IMR-90 (cell line): Measurements from ENCODE around the gene BCAS3. TPM values are rescaled to one million over a fixed set of nuclear protein-coding genes. Genes with fewer than 3 reads are reported as not detected.

Experiments
- ATAC-seq: fragments of 200-7000 bp; cut with Tn5 transposase; 2 replicates; pipeline ENCODE4 v1.9.1; 2020; ENCODE audit warnings: low read depth, mild to moderate bottlenecking, moderate library complexity
- BruUV-seq: library from RNA; stranded (reverse); fragments of 400-500 nt; replicated peaks from 2 replicates; lab custom pipeline; 2021; lab: Mats Ljungman, UMichigan
- CTCF ChIA-PET: fragments of 300-600 bp; formaldehyde crosslinking; extraction: SDS; loops from one replicate; lab custom pipeline; 2021; ENCODE audit warnings: antibody characterized with exemption; lab: Yijun Ruan, JAX
- POLR2A ChIA-PET: fragments of 300-600 bp; sonication (Branson Sonifier 250); formaldehyde crosslinking; loops from one replicate; lab custom pipeline; 2022; ENCODE audit warnings: antibody characterized with exemption; ENCODE audit not compliant: unreplicated experiment; lab: Charles Lee
- DNase-seq: peaks from one replicate; pipeline ENCODE4 v3.0.0; 2013
- H2AFZ ChIP-seq: replicated peaks from 2 replicates; pipeline ENCODE3; 2013; ENCODE audit warnings: low read length, mild to moderate bottlenecking; ENCODE audit not compliant: poor library complexity
- H2AK5ac ChIP-seq: 2 replicates; pipeline ENCODE4 v1.6.1; 2013; ENCODE audit warnings: low read depth, low read length, inconsistent platforms
- H2AK9ac ChIP-seq: replicated peaks from 2 replicates; pipeline ENCODE3; 2013; ENCODE audit warnings: mild to moderate bottlenecking, low read depth, low read length, moderate library complexity; ENCODE audit not compliant: poor library complexity
- H2BK120ac ChIP-seq: 2 replicates; pipeline ENCODE4 v1.6.1; 2013; ENCODE audit warnings: low read depth, low read length, inconsistent platforms
- H2BK15ac ChIP-seq: 3 replicates; pipeline ENCODE4 v1.6.1; 2013; ENCODE audit warnings: low read depth, low read length, inconsistent platforms
- H2BK20ac ChIP-seq: 2 replicates; pipeline ENCODE4 v1.6.1; 2013; ENCODE audit warnings: low read depth, mild to moderate bottlenecking, inconsistent platforms, low read length, moderate library complexity
- H2BK5ac ChIP-seq: 2 replicates; pipeline ENCODE4 v1.6.1; 2013; ENCODE audit warnings: mild to moderate bottlenecking, low read depth, low read length, inconsistent platforms; ENCODE audit not compliant: poor library complexity, severe bottlenecking
- H3K14ac ChIP-seq: replicated peaks from 2 replicates; pipeline ENCODE4 v1.6.1; 2013; ENCODE audit warnings: low read depth, low read length, inconsistent platforms
- H3K18ac ChIP-seq: 2 replicates; pipeline ENCODE4 v1.6.1; 2013; ENCODE audit warnings: low read depth, low read length, control low read depth
- H3K23ac ChIP-seq: 2 replicates; pipeline ENCODE4 v1.6.1; 2013; ENCODE audit warnings: low read depth, low read length, inconsistent platforms
- H3K27ac ChIP-seq: 2 replicates; pipeline ENCODE4 v1.5.1; 2013; ENCODE audit warnings: mild to moderate bottlenecking, control low read depth, low read length; ENCODE audit not compliant: insufficient read depth
- H3K27me3 ChIP-seq: 2 replicates; pipeline ENCODE4 v1.6.1; 2013; ENCODE audit warnings: low read length; ENCODE audit not compliant: control insufficient read depth, insufficient read depth
- H3K36me3 ChIP-seq: 2 replicates; pipeline ENCODE4 v1.6.1; 2013; ENCODE audit warnings: low read length, mixed read lengths; ENCODE audit not compliant: control insufficient read depth, insufficient read depth
- H3K4ac ChIP-seq: 2 replicates; pipeline ENCODE4 v1.6.1; 2013; ENCODE audit warnings: low read depth, low read length, inconsistent platforms
- H3K4me1 ChIP-seq: 2 replicates; pipeline ENCODE4 v1.6.1; 2013; ENCODE audit warnings: low read length, mixed read lengths; ENCODE audit not compliant: control insufficient read depth, insufficient read depth
- H3K4me2 ChIP-seq: 2 replicates; pipeline ENCODE4 v1.6.1; 2013; ENCODE audit warnings: low read depth, mild to moderate bottlenecking, control low read depth, low read length, moderate library complexity
- H3K4me3 ChIP-seq: 2 replicates; pipeline ENCODE4 v1.5.1; 2013; ENCODE audit warnings: low read depth, mild to moderate bottlenecking, control low read depth, low read length, moderate library complexity; ENCODE audit not compliant: insufficient read depth
- H3K56ac ChIP-seq: 2 replicates; pipeline ENCODE4 v1.6.1; 2013; ENCODE audit warnings: low read length, inconsistent platforms; ENCODE audit not compliant: insufficient read depth; ENCODE audit errors: extremely low read depth
- H3K79me1 ChIP-seq, 2 experiments: 2 replicates each; pipeline ENCODE4 v1.6.1; 2013; ENCODE audit warnings: low read length in 2 of 2, inconsistent platforms in 1 of 2, low read depth in 1 of 2
- H3K9ac ChIP-seq: 2 replicates; pipeline ENCODE4 v1.6.1; 2013; ENCODE audit warnings: low read depth, low read length, control low read depth
- H3K9me1 ChIP-seq: 2 replicates; pipeline ENCODE4 v1.6.1; 2013; ENCODE audit warnings: low read length, inconsistent platforms; ENCODE audit not compliant: insufficient read depth
- H3K9me3 ChIP-seq: 2 replicates; pipeline ENCODE4 v1.6.1; 2013; ENCODE audit warnings: low read length; ENCODE audit not compliant: control insufficient read depth, insufficient read depth
- H4K20me1 ChIP-seq: 2 replicates; pipeline ENCODE4 v1.6.1; 2013; ENCODE audit warnings: low read length, inconsistent platforms; ENCODE audit not compliant: insufficient read depth
- H4K5ac ChIP-seq: 2 replicates; pipeline ENCODE4 v1.6.1; 2013; ENCODE audit warnings: mild to moderate bottlenecking, low read depth, low read length, control low read depth
- H4K8ac ChIP-seq, 2 experiments: 2 replicates each; pipeline ENCODE4 v1.6.1; 2013; ENCODE audit warnings: low read depth in 2 of 2, low read length in 2 of 2, control low read depth in 1 of 2, inconsistent platforms in 1 of 2
- H4K91ac ChIP-seq: 2 replicates; pipeline ENCODE4 v1.6.1; 2013; ENCODE audit warnings: low read depth, low read length, inconsistent platforms; ENCODE audit not compliant: insufficient read depth
- BHLHE40 ChIP-seq: fragments of 150-350 bp; IDR thresholded peaks from 2 replicates; pipeline ENCODE4 v1.6.1; 2016; ENCODE audit warnings: mild to moderate bottlenecking, low read depth, low read length
- CEBPB ChIP-seq: IDR thresholded peaks from 2 replicates; pipeline ENCODE4 v1.6.1; 2012; ENCODE audit warnings: low read depth, low read length, improper control_type of control experiment
- MAZ ChIP-seq: IDR thresholded peaks from 2 replicates; pipeline ENCODE4 v1.6.1; 2012; ENCODE audit warnings: low read depth, mild to moderate bottlenecking, low read length, improper control_type of control experiment, moderate library complexity, borderline replicate concordance
- WGBS, 2 experiments: methylation state at CpG; one replicate each; pipeline versions ENCODE4 v1.1.5 to v1.1.7; 2013; ENCODE audit warnings: missing lambda C conversion rate in 2 of 2; ENCODE audit not compliant: insufficient read length in 1 of 2; ENCODE audit errors: extremely low coverage in 2 of 2; 5-methylcytosine and 5-hydroxymethylcytosine counted together
- dilution Hi-C: fragments of 300-500 bp; cut with HindIII; formaldehyde crosslinking; loops from one replicate; pipeline ENCODE4 v1.14.3; 2018; ENCODE audit warnings: low sequenced_read_pairs; ENCODE audit not compliant: unreplicated experiment
- in situ Hi-C: fragments of 300-500 bp; cut with MboI; formaldehyde crosslinking; loops from 3 replicates; pipeline ENCODE4 v1.14.3; 2019; ENCODE audit warnings: low sequenced_read_pairs, inconsistent platforms, mixed read lengths
- intact Hi-C: fragments of 100-400 bp; cut with micrococcal nuclease; formaldehyde crosslinking; loops from 2 replicates; pipeline ENCODE4 v1.10.0; 2022
- polyA plus RNA-seq, 3 experiments: library from polyadenylated mRNA; depleted of rRNA; stranded (reverse); fragments of >200 nt; gene quantifications; 2 replicates each; pipeline ENCODE4 v1.2.3, GENCODE V29; 2012; ENCODE audit warnings: low replicate concordance in 1 of 3
- total RNA-seq: library from RNA; depleted of rRNA; stranded (reverse); fragments of >200 nt; gene quantifications from 2 replicates; pipeline ENCODE4 v1.2.3, GENCODE V29; 2012
- TF ChIP-seq, protein P1 (sequence below): fragments of 150-350 bp; IDR thresholded peaks from 2 replicates; pipeline ENCODE4 v1.6.1; 2017; ENCODE audit warnings: mild to moderate bottlenecking, antibody characterized with exemption, low read length, low read depth

Gene BCAS3
- total and polyA plus RNA-seq, 2 of the 4 experiments (the other 2 are of a cell fraction) = 6.3 to 27.1 TPM

DNA sequence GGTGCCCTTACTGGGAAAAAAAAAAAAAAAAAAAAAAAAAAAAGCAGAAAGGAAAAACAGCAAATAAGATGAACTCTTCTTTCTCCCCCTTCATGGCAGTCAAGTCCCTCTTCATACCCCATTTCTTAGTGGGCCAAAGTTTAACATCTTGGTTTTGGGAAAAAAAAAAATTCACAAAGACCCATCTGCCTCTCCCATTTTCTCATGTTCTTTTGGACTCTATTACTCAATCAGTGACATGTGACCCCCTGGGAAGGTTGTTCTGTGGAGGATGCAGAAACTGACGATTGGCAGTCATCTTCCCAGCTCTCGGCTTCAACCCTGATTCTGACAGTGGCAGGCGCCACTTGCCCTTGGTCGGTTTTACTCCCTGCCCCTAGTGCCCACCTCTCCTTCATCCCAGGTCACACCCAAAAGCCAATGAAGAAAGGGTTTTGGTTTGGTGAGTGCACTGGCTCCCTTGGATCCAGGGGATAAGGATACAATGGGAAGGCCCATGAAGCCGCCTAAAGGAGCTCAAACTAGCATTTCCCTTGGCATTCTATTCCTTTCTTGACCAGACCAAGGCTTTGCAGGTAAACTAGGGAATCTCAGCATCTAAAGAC lies 661.3 kb downstream of the BCAS3 start:
- intact Hi-C loops = no loop called here
- Histone ChIP-seq H3K4me1 (peaks cover 37% of the 10 kb centered on the region), H3K79me1 (peaks cover 0 to 29% of the 10 kb centered on the region in 2 experiments; a peak in 3 of 4 replicates), H4K8ac (peak overlapping the region; percentile 49 to 63), H3K9me1 (peaks cover 34% of the 10 kb centered on the region), H3K9ac (no peak overlapping the region), H4K5ac (peak overlapping the region; percentile 97; the same call in 1 of the 2 replicates), H2AFZ (peak overlapping the region; percentile 59), H3K14ac (peak overlapping the region; percentile 93), H3K18ac (peak overlapping the region; percentile 97), H3K56ac (peak overlapping the region; percentile 80; the same call in 1 of the 2 replicates), H2BK120ac (peak overlapping the region; percentile 95), H2AK9ac (peak overlapping the region; percentile 90), H3K23ac (peak overlapping the region; percentile 66), H3K4me3 (no peak overlapping the region), H3K4ac (peak overlapping the region; percentile 90), H2BK15ac (peak overlapping the region; percentile 96), H4K91ac (peak overlapping the region; percentile 91), H3K27me3 (no peaks in the 10 kb centered on the region), H3K27ac (peak overlapping the region; percentile 54), H2AK5ac (peak overlapping the region; percentile 96), H2BK20ac (peak overlapping the region; percentile 71), H4K20me1 (no peaks in the 10 kb centered on the region), H3K9me3 (no peaks in the 10 kb centered on the region), H3K36me3 (no peaks in the 10 kb centered on the region), H3K4me2 (peak overlapping the region; percentile 9; the same call in 1 of the 2 replicates), H2BK5ac (peak overlapping the region; percentile 98)
- BruUV-seq = no TSS peak
- TF ChIP-seq MAZ = no peak
- TF ChIP-seq BHLHE40 = no peak
- TF ChIP-seq, protein P1, sequence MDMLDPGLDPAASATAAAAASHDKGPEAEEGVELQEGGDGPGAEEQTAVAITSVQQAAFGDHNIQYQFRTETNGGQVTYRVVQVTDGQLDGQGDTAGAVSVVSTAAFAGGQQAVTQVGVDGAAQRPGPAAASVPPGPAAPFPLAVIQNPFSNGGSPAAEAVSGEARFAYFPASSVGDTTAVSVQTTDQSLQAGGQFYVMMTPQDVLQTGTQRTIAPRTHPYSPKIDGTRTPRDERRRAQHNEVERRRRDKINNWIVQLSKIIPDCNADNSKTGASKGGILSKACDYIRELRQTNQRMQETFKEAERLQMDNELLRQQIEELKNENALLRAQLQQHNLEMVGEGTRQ = 0 out of 2 replicates have a peak, but pooled peaks have one; percentile 44
- peak; percentile 17; the same call in 1 of the 2 replicates for TF ChIP-seq CEBPB
- no peak for ATAC-seq
- whole genome bisulfite sequencing, 2 experiments = no CpG with 5 or more reads among the region's 5 CpGs
- CTCF ChIA-PET = no interaction called here
- no peak for DNase-seq
- in situ Hi-C loops = no loop called here
- dilution Hi-C loops = no loop called here
- POLR2A ChIA-PET = interaction anchor here (0.6 kb wide), 1 partner anchor 84 kb away, joined by 8 read pairs; no protein-coding TSS in a partner anchor
